AG04450 (cell line): Measurements from ENCODE around the gene TLE6. TPM values are rescaled to one million over a fixed set of nuclear protein-coding genes. Genes with fewer than 3 reads are reported as not detected.

Source experiments
- CTCF ChIA-PET: fragments of 300-600, 350-600 bp; formaldehyde crosslinking; extraction: SDS; loops from one replicate; lab custom pipeline; 2022; ENCODE audit warnings: antibody characterized with exemption, inconsistent platforms; lab: Charles Lee
- POLR2A ChIA-PET: fragments of 350-600 bp; formaldehyde crosslinking; extraction: SDS; loops from one replicate; lab custom pipeline; 2021; ENCODE audit warnings: antibody characterized with exemption, inconsistent platforms; lab: Yijun Ruan, JAX
- DNase-seq: peaks from one replicate; pipeline ENCODE4 v3.0.0-alpha.2; 2011; ENCODE audit warnings: low read depth, low spot score
- H3K27ac ChIP-seq: one replicate; pipeline ENCODE4 v1.5.1; 2012; ENCODE audit warnings: low read depth, low read length, control low read depth
- H3K27me3 ChIP-seq: one replicate; pipeline ENCODE4 v1.6.0; 2012; ENCODE audit warnings: low read length; ENCODE audit not compliant: control insufficient read depth, insufficient read depth
- H3K4me3 ChIP-seq: 2 replicates; pipeline ENCODE4 v1.5.1; 2011; ENCODE audit warnings: mild to moderate bottlenecking, low read depth, low read length, control low read depth
- H3K9me3 ChIP-seq: 2 replicates; pipeline ENCODE4 v1.5.1; 2012; ENCODE audit warnings: low read length; ENCODE audit not compliant: control insufficient read depth, insufficient read depth
- CTCF ChIP-seq: IDR thresholded peaks from 2 replicates; pipeline ENCODE4 v1.5.1; 2011; ENCODE audit warnings: low read depth, low read length, control low read depth, inconsistent platforms
- polyA plus RNA-seq: library from polyadenylated mRNA; depleted of rRNA; stranded (reverse); fragments of >200 nt; gene quantifications from 2 replicates; pipeline ENCODE4 v1.2.3, GENCODE V29; 2011

Gene TLE6
- polyA plus RNA-seq, 1 experiment, result 0.51 TPM

- H3K27me3 ChIP-seq, result peaks cover under 1% of the 10 kb centered on the region
- TF ChIP-seq CTCF, result no peak
- H3K4me3 ChIP-seq, result no peak overlapping the region
- DNase-seq, result no peak
- ChIA-PET POLR2A (no interaction called here), CTCF (no interaction called here)
- H3K9me3 ChIP-seq, result peaks cover 5% of the 10 kb centered on the region; the same call in 1 of the 2 replicates
- H3K27ac ChIP-seq, result no peak overlapping the region
Observed at GRCh38 chr19:3001235-3001800, 24.0 kb downstream of the TLE6 start.

DNA sequence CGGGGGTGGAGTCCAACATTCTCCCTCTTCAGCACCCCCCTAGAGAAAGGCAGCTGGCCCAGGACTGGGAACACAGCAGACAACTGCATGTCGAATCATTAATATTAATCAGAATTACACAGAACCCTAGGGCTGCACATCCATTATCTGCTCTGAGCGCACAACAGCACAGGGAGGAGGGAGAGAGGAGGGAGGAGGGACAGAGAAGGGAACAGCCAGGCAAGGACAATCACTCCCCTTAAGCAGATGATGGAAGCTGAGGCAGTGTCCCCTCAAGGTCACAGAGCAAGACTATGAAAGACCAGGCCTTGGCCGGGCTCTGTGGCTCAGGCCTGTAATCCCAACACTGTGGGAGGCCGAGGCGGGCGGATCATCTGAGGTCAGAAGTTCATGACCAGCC lies 25.7 kb downstream of the TLE6 start:
- no peak for TF ChIP-seq CTCF
- Histone ChIP-seq H3K27me3 (no peaks in the 10 kb centered on the region), H3K27ac (no peak overlapping the region)

GRCh38 chr19:3004522-3004921 lies 27.2 kb downstream of the TLE6 start:
- ChIA-PET POLR2A (interaction anchor here (0.8 kb wide), 1 partner anchor 12 kb away, joined by 7 read pairs; no protein-coding TSS in a partner anchor), CTCF (no interaction called here)
- no peak for DNase-seq
- Histone ChIP-seq H3K27me3 (peaks cover 3% of the 10 kb centered on the region), H3K9me3 (no peaks in the 10 kb centered on the region; the same call in 1 of the 2 replicates), H3K27ac (no peak overlapping the region), H3K4me3 (no peak overlapping the region)
- no peak for TF ChIP-seq CTCF

More for the DNA sequence above, 25.7 kb downstream of the TLE6 start:
- no peak for DNase-seq
- H3K9me3 ChIP-seq, result peaks cover 5% of the 10 kb centered on the region; the same call in 1 of the 2 replicates
- no peak overlapping the region for H3K4me3 ChIP-seq
- POLR2A ChIA-PET, result no interaction called here
- CTCF ChIA-PET, result interaction anchor here (0.6 kb wide), 1 partner anchor 74 kb away, joined by 4 read pairs; no protein-coding TSS in a partner anchor

GRCh38 chr19:3005345-3005744 lies 28.0 kb downstream of the TLE6 start:
- CTCF ChIA-PET, result no interaction called here
- H3K27ac ChIP-seq, result no peak overlapping the region
- no peak overlapping the region for H3K4me3 ChIP-seq
- peaks cover 3% of the 10 kb centered on the region for H3K27me3 ChIP-seq
- TF ChIP-seq CTCF, result no peak
- H3K9me3 ChIP-seq, result no peaks in the 10 kb centered on the region; the same call in 1 of the 2 replicates
- POLR2A ChIA-PET, result interaction anchor here (0.5 to 0.8 kb wide), 3 partner anchors 11 to 845 kb away, joined by 3 to 7 read pairs (median 5); no protein-coding TSS in a partner anchor
- no peak for DNase-seq

- POLR2A ChIA-PET, result no interaction called here
- TF ChIP-seq CTCF, result no peak
- no peak for DNase-seq
- no peaks in the 10 kb centered on the region; the same call in 1 of the 2 replicates for H3K9me3 ChIP-seq
- H3K27ac ChIP-seq, result no peak overlapping the region
- CTCF ChIA-PET, result no interaction called here
- H3K4me3 ChIP-seq, result no peak overlapping the region
- peaks cover 3% of the 10 kb centered on the region for H3K27me3 ChIP-seq
Observed at GRCh38 chr19:3006075-3006767, 28.9 kb downstream of the TLE6 start.
